ENCODE measurements around the gene SRSF5. TPM values are rescaled to one million over a fixed set of nuclear protein-coding genes. Genes with fewer than 3 reads are reported as not detected.
A peak's percentile ranks its signal among the peaks of the same experiment; 100 is the strongest.
"Not testable (repeated sequence)": the region's sequence is repeated elsewhere in the genome, so short reads cannot be mapped to it uniquely, and the experiment has no call there.

Gene SRSF5
- total RNA-seq, 1 experiment from 2014 or later, result 142 TPM

- DNase-seq (ENCODE audit: low spot score), result no peak
These were observed 42.2 kb downstream of the SRSF5 start for GRCh38 chr14:69808919-69809808.

DNA sequence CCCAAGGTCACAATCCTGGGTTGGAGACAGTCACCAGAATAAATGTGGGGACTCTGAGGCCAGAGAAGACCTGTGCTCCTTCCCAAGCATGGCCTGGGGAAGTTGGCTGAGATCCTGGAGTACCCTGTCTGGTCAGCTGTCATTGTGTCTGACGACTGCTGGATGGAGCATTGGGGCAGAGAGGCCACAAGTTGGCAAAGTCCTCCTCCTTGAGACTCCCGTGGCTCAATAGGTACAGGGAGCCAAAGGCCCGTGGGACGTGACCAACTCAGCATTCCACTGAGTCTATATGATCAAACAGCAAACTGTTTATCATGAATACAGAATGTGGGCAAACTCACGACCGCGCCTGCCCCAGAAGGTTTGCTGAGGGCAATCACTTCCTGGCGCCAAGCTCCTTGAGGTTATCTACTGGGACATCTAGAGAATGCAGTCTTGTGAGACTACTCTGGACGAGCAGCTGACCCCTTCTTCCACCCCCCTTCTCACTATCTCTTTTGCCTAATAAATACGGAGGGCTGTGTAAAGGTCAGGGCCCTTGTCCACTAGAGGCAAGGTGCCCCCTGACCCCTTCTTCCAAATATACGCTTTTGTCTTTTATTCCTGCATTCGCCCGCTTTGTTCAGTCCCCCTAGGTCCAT is 44.4 kb downstream of the SRSF5 start:
- DNase-seq (ENCODE audit: low spot score), result no peak

- DNase-seq (ENCODE audit: low spot score), result no peak
These were observed 44.9 kb downstream of the SRSF5 start for GRCh38 chr14:69811868-69812252.

DNA sequence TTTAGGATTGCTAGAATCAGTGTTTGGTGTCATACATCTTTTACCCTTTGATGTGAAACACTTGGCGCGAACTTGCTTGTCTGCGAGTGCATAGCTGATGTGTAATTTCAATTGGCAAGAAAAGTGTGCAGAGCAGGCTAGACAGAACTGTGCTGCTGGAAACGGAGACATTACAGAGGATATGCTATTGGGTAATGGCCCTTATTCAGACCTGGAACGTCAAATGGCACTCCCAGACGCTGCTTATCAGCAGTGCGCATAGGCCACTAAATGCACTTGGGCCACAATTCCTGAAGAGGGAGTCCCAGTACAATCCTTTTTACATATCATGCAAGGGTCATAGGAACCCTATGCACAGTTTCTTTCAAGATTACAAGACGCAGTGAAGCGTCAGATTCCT is 45.8 kb downstream of the SRSF5 start:
- DNase-seq (ENCODE audit: low spot score), result no peak

DNA sequence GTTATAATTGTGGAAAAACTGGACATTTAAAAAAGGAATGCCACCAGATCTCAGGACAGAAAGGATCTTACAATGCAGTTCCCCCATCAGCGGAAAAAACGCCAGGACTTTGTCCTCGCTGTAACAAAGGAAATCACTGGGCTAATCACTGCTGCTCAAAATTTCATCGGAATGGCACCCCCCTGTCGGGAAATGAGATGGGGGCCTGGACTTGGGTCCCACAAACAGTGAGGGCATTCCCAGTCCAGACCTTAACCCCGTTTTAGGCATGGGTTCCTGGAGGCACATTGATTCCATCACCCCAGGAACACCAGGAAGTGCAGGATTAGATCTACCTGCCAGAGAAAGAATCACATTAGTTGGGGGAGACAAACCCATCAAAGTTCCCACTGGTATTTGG is 46.4 kb downstream of the SRSF5 start:
- DNase-seq (ENCODE audit: low spot score), result not testable (repeated sequence)

DNA sequence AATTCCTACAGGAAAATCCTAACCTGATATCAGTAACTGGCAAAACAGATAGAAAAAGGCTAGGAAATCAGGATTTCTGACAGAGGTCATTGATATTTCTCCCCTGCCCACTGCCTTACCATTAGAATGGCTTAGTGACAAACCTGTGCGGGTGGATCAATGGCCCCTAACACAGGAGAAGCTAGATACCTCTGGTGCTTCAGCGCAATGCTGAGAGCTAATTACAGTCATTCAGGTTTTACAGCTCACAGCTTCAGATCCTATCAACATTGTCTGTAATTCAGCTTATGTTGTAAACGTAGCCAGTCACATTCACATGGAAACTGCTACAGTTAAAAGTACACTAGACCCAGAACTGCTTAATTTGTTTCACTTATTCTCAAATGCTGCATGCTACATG is 47.5 kb downstream of the SRSF5 start:
- DNase-seq (ENCODE audit: low spot score), result no peak

GRCh38 chr14:69815556-69815955 is 48.6 kb downstream of the SRSF5 start:
- no peak for DNase-seq (ENCODE audit: low spot score)

DNA sequence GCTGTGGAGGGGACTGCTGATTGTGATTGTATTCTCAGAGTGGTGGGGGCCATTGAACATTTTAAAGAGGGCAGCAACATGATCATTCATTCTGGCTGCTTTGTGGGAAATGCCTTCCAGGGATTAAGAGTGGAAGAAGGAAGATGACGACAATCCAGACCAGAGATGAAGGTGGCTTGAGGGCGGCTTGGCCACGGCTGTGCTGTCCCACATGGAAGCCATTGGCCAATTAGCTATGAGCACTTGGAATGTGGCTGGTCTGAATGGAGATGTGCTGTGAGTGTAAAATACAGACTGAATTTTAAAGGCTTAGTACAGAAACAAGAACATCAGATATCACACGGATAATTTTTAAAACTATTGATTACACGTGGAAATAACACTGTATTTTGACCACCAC is 49.3 kb downstream of the SRSF5 start:
- DNase-seq (ENCODE audit: low spot score), result no peak

- DNase-seq (ENCODE audit: low spot score), result peak; percentile 43
These were observed 51.8 kb downstream of the SRSF5 start for GRCh38 chr14:69818758-69819191.

DNA sequence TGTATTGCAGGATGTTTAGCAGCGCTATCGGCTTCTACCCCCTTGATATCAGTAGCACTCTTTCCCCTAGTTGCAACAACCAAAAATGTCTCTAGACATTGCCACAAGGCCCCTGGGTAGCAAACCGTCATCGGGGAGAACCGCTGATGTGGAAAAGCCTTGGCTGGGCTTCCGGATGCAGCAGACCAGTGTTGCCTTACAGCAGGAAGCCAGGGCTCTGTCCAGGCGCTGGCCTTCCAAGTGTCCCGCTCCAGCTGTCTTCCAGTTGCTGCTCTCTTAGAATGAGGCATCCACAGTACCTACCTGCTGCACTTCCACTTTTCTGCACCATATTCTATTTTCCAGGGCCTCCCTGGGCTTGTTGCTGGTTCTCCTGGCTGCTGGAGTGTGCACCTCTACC is 52.7 kb downstream of the SRSF5 start:
- no peak for DNase-seq (ENCODE audit: low spot score)

- DNase-seq (ENCODE audit: low spot score), result no peak
These were observed 54.0 kb downstream of the SRSF5 start for GRCh38 chr14:69820991-69821390.

Other genes with a start within 250 kb of the SRSF5 start
- not detected in 2 replicates for gene CCDC177, start 192.3 kb upstream of the SRSF5 start, total RNA-seq (2014; rRNA removed; shearing (Covaris generic))
- 2.4 and 3.1 TPM in 2 replicates for gene SUSD6, start 155.5 kb upstream of the SRSF5 start, total RNA-seq (2014; rRNA removed; shearing (Covaris generic))
- 0.03 TPM in 1 of 2 replicates, not detected in the other for gene SLC10A1, start 30.1 kb downstream of the SRSF5 start, total RNA-seq (2014; rRNA removed; shearing (Covaris generic))
- not detected in 2 replicates for gene SMOC1, start 112.3 kb downstream of the SRSF5 start, total RNA-seq (2014; rRNA removed; shearing (Covaris generic))